Caco-2 (cell line): ENCODE results near the gene KMT5B. TPM values are rescaled to one million over a fixed set of nuclear protein-coding genes. Genes with fewer than 3 reads are reported as not detected.

Experiments used
- BruUV-seq: library from RNA; stranded (reverse); fragments of 400-500 nt; replicated peaks from 2 replicates; lab custom pipeline; 2021; lab: Mats Ljungman, UMichigan
- CTCF ChIA-PET: fragments of 300-600 bp; sonication (Branson Sonifier 250); formaldehyde crosslinking; loops from one replicate; lab custom pipeline; 2022; ENCODE audit warnings: antibody characterized with exemption; lab: Charles Lee
- POLR2A ChIA-PET: fragments of 300-600 bp; sonication (Branson Sonifier 250); formaldehyde crosslinking; loops from one replicate; lab custom pipeline; 2022; ENCODE audit warnings: antibody characterized with exemption; lab: Charles Lee
- DNase-seq, 2 experiments: peaks; one replicate each; pipeline versions ENCODE4 v3.0.0 to v3.0.0-alpha.2; 2020 to 2022
- H3K27me3 ChIP-seq: replicated peaks from 2 replicates; pipeline ENCODE4 v1.6.0; 2011; ENCODE audit warnings: low read length; ENCODE audit not compliant: control insufficient read depth, insufficient read depth
- H3K36me3 ChIP-seq: 2 replicates; pipeline ENCODE4 v1.5.1; 2011; ENCODE audit warnings: low read length; ENCODE audit not compliant: control insufficient read depth, insufficient read depth
- H3K4me1 ChIP-seq: fragments of 250-450 bp; sonication (Bioruptor Pico); 2 replicates; pipeline ENCODE4 v1.5.1; 2020; ENCODE audit warnings: mild to moderate bottlenecking
- H3K4me3 ChIP-seq: 2 replicates; pipeline ENCODE4 v1.5.1; 2011; ENCODE audit warnings: low read depth, mild to moderate bottlenecking, control low read depth, low read length
- H3K9me3 ChIP-seq: fragments of 250-450 bp; sonication (Bioruptor Pico); 2 replicates; pipeline ENCODE4 v1.5.1; 2020; ENCODE audit warnings: mild to moderate bottlenecking, moderate library complexity
- H3K27ac Mint-ChIP-seq: one replicate; pipeline ENCODE4 v1.8.0; 2022; ENCODE audit warnings: mixed read lengths; ENCODE audit not compliant: unreplicated experiment
- H3K27me3 Mint-ChIP-seq: one replicate; pipeline ENCODE4 v1.8.0; 2022; ENCODE audit warnings: mixed read lengths; ENCODE audit not compliant: insufficient read depth, unreplicated experiment
- H3K36me3 Mint-ChIP-seq: one replicate; pipeline ENCODE4 v1.8.0; 2022; ENCODE audit warnings: mild to moderate bottlenecking, mixed read lengths; ENCODE audit not compliant: insufficient read depth, unreplicated experiment
- H3K4me1 Mint-ChIP-seq: one replicate; pipeline ENCODE4 v1.8.0; 2022; ENCODE audit warnings: low read depth, mixed read lengths; ENCODE audit not compliant: unreplicated experiment
- H3K4me3 Mint-ChIP-seq: one replicate; pipeline ENCODE4 v1.8.0; 2022; ENCODE audit warnings: mild to moderate bottlenecking, moderate library complexity, mixed read lengths; ENCODE audit not compliant: unreplicated experiment
- H3K9me3 Mint-ChIP-seq: one replicate; pipeline ENCODE4 v1.8.0; 2022; ENCODE audit warnings: mixed read lengths; ENCODE audit not compliant: unreplicated experiment
- CTCF ChIP-seq, 2 experiments: fragments of 200-600 bp in 1 of 2; IDR thresholded peaks; 1 replicate in 1 of 2; 2 replicates in 1 of 2; pipeline versions ENCODE4 v1.5.1 to v1.8.0; 2011 to 2022; ENCODE audit warnings: antibody characterized with exemption in 1 of 2, control low read depth in 1 of 2, inconsistent platforms in 1 of 2, low read depth in 1 of 2, low read length in 1 of 2, mild to moderate bottlenecking in 1 of 2, moderate library complexity in 1 of 2; ENCODE audit not compliant: insufficient read depth in 1 of 2, severe bottlenecking in 1 of 2, unreplicated experiment in 1 of 2
- intact Hi-C: fragments of 100-400 bp; cut with micrococcal nuclease; formaldehyde crosslinking; loops from one replicate; pipeline ENCODE4 v1.10.0; 2022; ENCODE audit not compliant: unreplicated experiment
- total RNA-seq: library from RNA; stranded (reverse); gene quantifications from 2 replicates; pipeline ENCODE4 v1.2.3, GENCODE V29; 2022

The KMT5B gene
- total RNA-seq, 1 experiment from 2014 or later, result 91.2 TPM

GRCh38 chr11:68186061-68186460 is 27.0 kb downstream of the KMT5B start:
- no peak for DNase-seq
- no peak overlapping the region for H3K27ac Mint-ChIP-seq
- TF ChIP-seq CTCF (IDR thresholded peaks at IDR 0.05; ENCODE audit: insufficient read depth in 1 of 2, low read depth in 1 of 2, low read length in 1 of 2, severe bottlenecking in 1 of 2, unreplicated experiment in 1 of 2), result no peak
- Histone ChIP-seq H3K4me1 (no peaks in the 10 kb centered on the region), H3K27me3 (no peaks in the 10 kb centered on the region), H3K4me3 (no peak overlapping the region), H3K36me3 (no peaks in the 10 kb centered on the region), H3K9me3 (no peaks in the 10 kb centered on the region)
- no peaks in the 10 kb centered on the region for H3K4me1 Mint-ChIP-seq
- ChIA-PET POLR2A (no interaction called here), CTCF (no interaction called here)
- no peaks in the 10 kb centered on the region for H3K9me3 Mint-ChIP-seq
- no peaks in the 10 kb centered on the region for H3K27me3 Mint-ChIP-seq
- H3K4me3 Mint-ChIP-seq, result no peak overlapping the region
- intact Hi-C loops, result no loop called here
- no TSS peak for BruUV-seq
- peaks cover 84% of the 10 kb centered on the region for H3K36me3 Mint-ChIP-seq

GRCh38 chr11:68181719-68182451 is 31.2 kb downstream of the KMT5B start:
- CTCF ChIA-PET, result no interaction called here
- peaks cover 80% of the 10 kb centered on the region for H3K36me3 Mint-ChIP-seq
- no peaks in the 10 kb centered on the region for H3K36me3 ChIP-seq
- H3K4me1 ChIP-seq, result peaks cover 8% of the 10 kb centered on the region; the same call in 1 of the 2 replicates
- H3K9me3 Mint-ChIP-seq, result no peaks in the 10 kb centered on the region
- no peak for DNase-seq
- no peaks in the 10 kb centered on the region for H3K4me1 Mint-ChIP-seq
- H3K4me3 ChIP-seq, result no peak overlapping the region
- no peak for TF ChIP-seq CTCF (IDR thresholded peaks at IDR 0.05; ENCODE audit: insufficient read depth in 1 of 2, low read depth in 1 of 2, low read length in 1 of 2, severe bottlenecking in 1 of 2, unreplicated experiment in 1 of 2)
- H3K27me3 ChIP-seq, result no peaks in the 10 kb centered on the region
- intact Hi-C loops, result no loop called here
- H3K9me3 ChIP-seq, result no peaks in the 10 kb centered on the region
- POLR2A ChIA-PET, result interaction anchor here (0.8 kb wide), 1 partner anchor 90 kb away, joined by 3 read pairs; no protein-coding TSS in a partner anchor
- H3K4me3 Mint-ChIP-seq, result no peak overlapping the region
- no peak overlapping the region for H3K27ac Mint-ChIP-seq
- no TSS peak for BruUV-seq
- no peaks in the 10 kb centered on the region for H3K27me3 Mint-ChIP-seq

- H3K9me3 ChIP-seq, result no peaks in the 10 kb centered on the region
- no TSS peak for BruUV-seq
- H3K9me3 Mint-ChIP-seq, result no peaks in the 10 kb centered on the region
- 0 out of 2 replicates have a peak, but pooled peaks cover 2% of the 10 kb centered on the region for H3K36me3 ChIP-seq
- no peak overlapping the region for H3K4me3 ChIP-seq
- ChIA-PET POLR2A (no interaction called here), CTCF (no interaction called here)
- no peaks in the 10 kb centered on the region for H3K27me3 ChIP-seq
- no peak for TF ChIP-seq CTCF (IDR thresholded peaks at IDR 0.05; ENCODE audit: insufficient read depth in 1 of 2, low read depth in 1 of 2, low read length in 1 of 2, severe bottlenecking in 1 of 2, unreplicated experiment in 1 of 2)
- intact Hi-C loops, result no loop called here
- no peak overlapping the region for H3K4me3 Mint-ChIP-seq
- H3K36me3 Mint-ChIP-seq, result peaks cover 80% of the 10 kb centered on the region
- H3K27me3 Mint-ChIP-seq, result no peaks in the 10 kb centered on the region
- no peak for DNase-seq
- H3K27ac Mint-ChIP-seq, result no peak overlapping the region
- peaks cover 8% of the 10 kb centered on the region; the same call in 1 of the 2 replicates for H3K4me1 ChIP-seq
- H3K4me1 Mint-ChIP-seq, result no peaks in the 10 kb centered on the region
Measured at GRCh38 chr11:68179847-68180246, 33.2 kb downstream of the KMT5B start.
